Ecto neural progenitor cell (in vitro differentiated cells): Measurements from ENCODE around the gene ANKS1B.
"Not testable (repeated sequence)": the region's sequence is repeated elsewhere in the genome, so short reads cannot be mapped to it uniquely, and the experiment has no call there.

Experiments used
- DNase-seq: peaks from one replicate; pipeline ENCODE4 v3.0.0-alpha.2; 2018; ENCODE audit warnings: low spot score

The ANKS1B gene

DNA sequence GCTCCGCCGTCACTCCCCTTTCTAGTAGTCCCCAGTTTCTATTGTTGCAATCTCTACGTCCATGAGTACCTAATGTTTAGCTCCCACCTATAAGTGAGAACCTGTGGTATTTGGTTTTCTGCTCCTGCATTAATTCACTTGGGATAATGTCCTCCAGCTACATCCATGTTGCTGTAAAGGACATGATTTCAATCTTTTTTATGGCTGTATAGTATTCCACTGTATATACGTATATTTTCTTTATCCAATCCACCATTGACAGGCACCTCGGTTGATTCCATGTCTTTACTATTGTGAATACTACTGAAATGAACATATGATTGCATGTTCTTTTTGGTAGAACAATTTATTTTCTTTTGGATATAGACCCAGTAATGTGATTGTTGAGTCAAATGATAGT is 114.7 kb downstream of the ANKS1B start:
- DNase-seq, result no peak

GRCh38 chr12:99861731-99862130 is 123.0 kb downstream of the ANKS1B start:
- DNase-seq, result no peak

GRCh38 chr12:99859126-99859525 is 125.6 kb downstream of the ANKS1B start:
- DNase-seq, result no peak

GRCh38 chr12:99852666-99853065 is 132.1 kb downstream of the ANKS1B start:
- peak; percentile 55 for DNase-seq

DNA sequence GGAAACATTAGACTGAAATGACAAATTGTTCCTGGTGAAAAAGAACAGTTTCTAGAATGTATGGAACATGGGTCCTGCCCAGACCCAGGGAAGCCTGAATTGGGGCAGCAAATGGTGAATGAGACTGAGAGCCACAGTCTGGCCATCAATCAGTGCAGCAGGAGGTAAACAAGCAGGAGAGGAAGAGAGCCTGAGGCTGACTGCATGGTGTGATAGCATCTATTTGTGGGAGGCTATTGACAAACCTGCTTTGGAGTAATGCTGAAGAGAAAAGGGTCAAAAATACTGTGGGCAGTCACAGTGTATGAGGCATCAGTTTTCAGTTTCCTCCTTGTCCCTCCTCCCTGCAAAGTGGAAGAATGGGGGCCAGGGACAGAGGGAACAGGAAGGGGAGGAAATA is 136.8 kb downstream of the ANKS1B start:
- no peak for DNase-seq

DNA sequence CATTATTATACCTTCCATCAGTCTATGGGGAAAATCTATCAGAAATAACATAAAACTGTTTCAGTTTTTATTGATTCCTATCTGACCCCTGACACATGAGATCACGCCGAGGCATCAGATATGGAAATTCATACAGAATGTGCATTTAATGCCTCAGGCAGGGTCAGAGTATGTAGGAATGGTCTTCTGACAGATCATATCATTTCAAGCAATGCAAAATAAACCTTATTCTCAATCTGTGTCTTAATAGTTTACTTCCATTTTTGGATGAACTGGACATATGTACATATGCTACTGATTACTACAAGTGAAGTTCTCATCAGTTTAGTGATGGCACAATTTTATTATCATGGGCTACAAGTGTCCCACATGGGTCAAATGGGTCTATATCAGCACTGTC is 150.0 kb downstream of the ANKS1B start:
- no peak for DNase-seq

- no peak for DNase-seq
Observed at GRCh38 chr12:99833397-99833796, 151.3 kb downstream of the ANKS1B start.

GRCh38 chr12:99824900-99825542 is 159.7 kb downstream of the ANKS1B start:
- no peak for DNase-seq

- DNase-seq, result no peak
Observed at GRCh38 chr12:99822273-99822672, 162.5 kb downstream of the ANKS1B start.

DNA sequence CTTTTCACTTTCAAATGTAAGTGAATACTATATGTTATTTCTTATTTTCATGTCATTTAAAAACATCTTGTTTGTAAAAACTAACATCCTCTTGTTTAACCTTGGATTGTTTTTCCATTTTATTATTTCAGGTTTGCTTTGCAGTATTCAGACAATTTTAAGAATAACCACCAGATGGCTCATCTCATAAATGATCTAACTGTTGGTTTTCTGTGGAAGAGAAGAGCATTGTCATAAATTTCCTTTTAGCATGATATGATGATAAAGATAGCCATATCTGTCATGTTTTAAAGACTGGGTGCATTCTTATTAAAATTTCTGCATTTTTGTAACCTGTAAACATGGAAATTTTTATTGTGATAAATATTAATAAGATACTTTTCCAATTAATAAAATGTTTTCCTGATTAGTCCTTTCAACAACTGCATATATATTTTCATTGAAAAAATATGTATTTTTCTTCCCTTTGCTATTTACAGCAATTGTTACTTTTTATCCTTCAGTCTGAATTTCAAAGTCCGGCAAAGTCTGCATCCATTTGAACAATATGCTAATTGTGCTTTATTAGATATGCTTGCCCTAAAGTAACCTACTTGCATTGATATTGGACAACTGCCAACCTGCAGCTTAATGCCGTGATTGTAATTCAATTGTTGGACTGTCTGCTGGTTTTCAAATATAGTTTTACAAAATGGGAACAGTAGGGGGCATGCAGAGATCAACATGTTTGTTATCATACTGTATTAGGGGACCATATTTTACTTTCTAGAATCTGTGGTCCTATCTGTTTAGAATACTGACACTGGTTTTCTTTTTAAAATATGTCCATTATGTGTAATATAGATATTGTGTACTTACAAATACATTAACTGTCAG is 173.8 kb downstream of the ANKS1B start:
- no peak for DNase-seq

GRCh38 chr12:99809909-99810308 is 174.8 kb downstream of the ANKS1B start:
- no peak for DNase-seq

- DNase-seq, result no peak
Observed at GRCh38 chr12:99806304-99806703, 178.4 kb downstream of the ANKS1B start.

DNA sequence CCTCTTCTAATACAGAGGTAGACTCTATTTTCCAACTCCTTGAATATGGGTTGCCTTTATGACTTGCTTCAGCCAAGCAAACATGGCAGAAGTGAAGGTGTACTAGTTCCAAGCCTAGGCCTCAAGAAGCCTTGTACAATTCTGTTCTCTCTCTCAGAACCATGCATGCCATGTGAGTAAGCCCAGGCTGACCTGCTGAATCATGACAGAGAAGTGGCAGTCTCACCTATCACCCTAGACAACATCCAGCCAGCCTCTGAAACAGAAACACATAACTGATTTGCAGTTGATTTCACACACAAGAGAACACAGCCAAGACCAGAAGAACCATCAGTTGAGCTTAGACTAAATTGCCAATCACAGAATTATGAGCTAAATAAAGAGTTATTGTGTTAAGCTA is 180.0 kb downstream of the ANKS1B start:
- DNase-seq, result no peak

- no peak for DNase-seq
Observed at GRCh38 chr12:99800605-99801004, 184.1 kb downstream of the ANKS1B start.

- DNase-seq, result not testable (repeated sequence)
Observed at GRCh38 chr12:99797931-99798330, 186.8 kb downstream of the ANKS1B start.

DNA sequence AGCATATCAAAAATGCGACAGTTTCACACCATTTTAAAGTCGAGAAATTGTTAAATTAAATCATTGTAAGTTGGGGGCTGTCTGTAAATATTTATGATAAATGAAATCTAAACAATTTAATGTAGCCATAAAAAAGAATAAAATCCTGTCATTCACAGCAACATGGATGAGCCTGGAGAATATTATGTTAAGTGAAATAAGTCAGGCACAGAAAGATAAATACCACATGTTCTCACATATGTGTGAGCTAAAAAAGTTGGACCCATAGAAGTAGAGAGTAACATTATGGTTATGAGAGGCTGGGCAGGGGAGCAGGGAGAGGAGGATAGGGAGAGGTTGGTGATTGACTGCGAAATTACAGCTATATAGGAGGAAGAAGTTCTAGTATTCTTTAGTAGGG is 201.3 kb downstream of the ANKS1B start:
- no peak for DNase-seq

DNA sequence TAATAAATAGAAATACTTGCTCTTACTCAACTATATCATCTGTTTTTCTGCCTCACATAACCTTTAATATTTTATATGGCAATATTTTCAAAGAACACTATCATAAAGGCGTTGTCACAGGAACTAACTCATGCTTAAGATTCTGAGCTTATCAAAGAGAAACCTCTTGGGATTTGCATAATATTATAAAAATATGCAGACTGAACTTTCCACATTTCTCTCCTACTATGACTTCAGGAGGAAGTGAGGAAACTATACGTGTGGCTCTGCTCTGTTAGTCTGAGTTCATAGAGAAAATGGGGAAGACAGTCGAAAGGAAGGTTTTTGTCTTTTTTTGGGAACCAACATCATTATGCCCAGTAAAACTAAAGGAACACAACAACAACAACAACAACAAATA is 212.5 kb downstream of the ANKS1B start:
- DNase-seq, result no peak

DNA sequence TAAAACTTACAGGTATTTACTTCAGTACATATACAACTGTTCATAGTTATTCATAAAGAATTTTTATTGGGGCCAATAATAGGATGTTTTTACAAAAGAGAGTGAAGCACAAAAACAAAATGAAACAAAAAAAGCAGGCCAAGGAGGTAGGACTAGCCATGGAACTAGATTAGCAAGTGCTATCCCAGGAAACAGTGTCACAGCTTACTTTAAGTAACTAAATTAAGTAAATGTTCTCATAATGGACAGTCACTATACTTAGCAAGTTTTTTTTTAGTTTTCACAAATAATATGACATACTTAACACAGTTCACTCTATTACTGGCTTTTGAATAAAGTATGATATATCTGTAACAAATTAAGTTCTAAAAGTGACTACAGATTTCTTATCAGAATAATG is 213.1 kb downstream of the ANKS1B start:
- no peak for DNase-seq

DNA sequence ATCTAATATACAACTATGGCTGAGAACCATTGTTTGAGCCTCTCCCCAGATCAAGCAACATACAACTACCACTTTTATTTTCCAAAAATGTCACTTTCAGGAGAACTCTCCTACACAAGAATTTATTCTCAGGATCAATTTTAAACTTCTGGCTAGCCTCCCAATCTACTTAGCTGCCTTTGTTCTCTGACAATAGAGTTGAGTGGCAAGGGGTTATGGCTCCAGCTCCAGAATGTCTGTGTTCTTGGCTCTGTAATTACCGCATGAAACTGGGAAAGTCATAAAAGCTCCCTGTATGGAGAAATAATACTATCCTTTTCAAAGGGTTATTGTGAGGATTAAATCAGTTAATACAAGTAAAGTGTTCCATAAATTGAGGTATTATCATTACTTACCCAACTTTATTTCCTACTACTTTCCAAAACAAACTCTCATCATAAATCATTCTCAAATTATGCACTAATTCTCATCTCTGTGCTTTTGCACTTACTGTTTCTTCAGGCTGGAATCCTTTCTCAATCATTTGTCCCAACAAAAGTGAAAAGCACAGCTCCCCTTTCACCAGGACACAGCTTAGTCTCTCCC is 215.2 kb downstream of the ANKS1B start:
- no peak for DNase-seq

DNA sequence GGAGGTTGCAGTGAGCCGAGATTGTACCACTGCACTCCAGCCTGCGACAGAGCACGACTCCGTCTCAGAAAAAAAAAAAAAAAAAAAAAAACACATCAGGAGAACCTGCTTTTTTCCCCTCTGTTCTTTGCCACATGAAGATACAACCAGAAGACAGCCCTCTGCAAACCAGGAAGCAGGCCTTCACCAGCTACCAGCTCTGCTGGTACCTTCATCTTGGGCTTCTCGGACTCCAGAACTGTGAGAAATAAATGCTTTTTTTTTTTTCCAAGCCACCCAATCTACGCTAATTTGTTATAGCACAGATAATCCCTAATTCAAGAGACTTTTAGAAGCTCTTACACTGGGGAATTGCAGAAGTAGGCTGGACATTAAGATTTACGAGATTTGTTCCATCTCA is 216.0 kb downstream of the ANKS1B start:
- no peak for DNase-seq

DNA sequence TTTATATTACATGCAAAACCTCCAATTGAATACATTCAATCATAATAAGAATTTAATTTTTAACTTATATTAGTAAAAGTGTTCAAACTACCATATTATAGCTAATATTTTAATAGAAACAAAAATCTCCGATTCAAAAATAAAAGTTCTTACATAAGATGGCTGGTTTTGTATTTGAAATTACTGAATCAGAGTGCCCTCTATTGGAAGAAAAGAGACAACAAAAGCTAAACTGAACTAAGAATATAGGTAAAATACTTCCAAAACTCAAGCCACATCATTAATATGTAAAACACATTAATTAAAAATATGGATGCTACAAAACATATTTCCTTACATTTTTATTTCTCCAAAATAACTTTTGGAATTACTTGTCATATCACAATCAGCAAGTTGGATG is 216.9 kb downstream of the ANKS1B start:
- DNase-seq, result no peak

GRCh38 chr12:99766408-99766807 is 218.3 kb downstream of the ANKS1B start:
- no peak for DNase-seq

- DNase-seq, result no peak
Observed at GRCh38 chr12:99765469-99766114, 219.1 kb downstream of the ANKS1B start.
